DOHH2 (cell line): Measurements from ENCODE around the gene RHOT1.

Experiments
- H3F3A ChIP-seq: fragments of 200-600 bp; sonication (generic), shearing (Covaris generic); 2 replicates; pipeline ENCODE4 v1.6.0; 2016; ENCODE audit warnings: antibody characterized with exemption, mild to moderate bottlenecking; ENCODE audit not compliant: control insufficient read depth, insufficient read depth
- H3K27ac ChIP-seq: fragments of 200-600 bp; sonication (generic); 2 replicates; pipeline ENCODE4 v1.5.1; 2014; ENCODE audit warnings: low read depth, mild to moderate bottlenecking, low read length, moderate library complexity
- H3K27me3 ChIP-seq: fragments of 200-600 bp; sonication (generic); 2 replicates; pipeline ENCODE4 v1.6.1; 2014; ENCODE audit warnings: mild to moderate bottlenecking, low read length, mixed read lengths; ENCODE audit not compliant: control insufficient read depth
- H3K36me3 ChIP-seq: fragments of 200-600 bp; sonication (generic); 2 replicates; pipeline ENCODE4 v1.6.1; 2014; ENCODE audit warnings: mild to moderate bottlenecking, low read length, moderate library complexity, mixed read lengths; ENCODE audit not compliant: control insufficient read depth
- H3K4me1 ChIP-seq: fragments of 200-600 bp; sonication (generic); 2 replicates; pipeline ENCODE4 v1.6.1; 2014; ENCODE audit warnings: mild to moderate bottlenecking, low read length, mixed read lengths; ENCODE audit not compliant: control insufficient read depth
- H3K4me2 ChIP-seq: fragments of 200-600 bp; sonication (generic); 2 replicates; pipeline ENCODE4 v1.6.0; 2014; ENCODE audit warnings: mild to moderate bottlenecking, low read length, moderate library complexity
- H3K4me3 ChIP-seq: fragments of 200-600 bp; sonication (generic); 2 replicates; pipeline ENCODE4 v1.5.1; 2014; ENCODE audit warnings: mild to moderate bottlenecking, low read length, mixed read lengths
- H3K79me2 ChIP-seq: fragments of 200-600 bp; sonication (generic); 2 replicates; pipeline ENCODE4 v1.6.1; 2014; ENCODE audit warnings: mild to moderate bottlenecking, low read length, mixed read lengths; ENCODE audit not compliant: control insufficient read depth
- H3K9me2 ChIP-seq: fragments of 200-600 bp; sonication (generic); replicated peaks from 2 replicates; pipeline ENCODE4 v1.6.1; 2014; ENCODE audit warnings: mild to moderate bottlenecking, low read length, mixed read lengths; ENCODE audit not compliant: control insufficient read depth
- H3K9me3 ChIP-seq: fragments of 200-600 bp; sonication (generic); 2 replicates; pipeline ENCODE4 v1.6.1; 2014; ENCODE audit warnings: antibody characterized with exemption, low read length, mixed read lengths; ENCODE audit not compliant: control insufficient read depth, insufficient read depth
- H4K20me1 ChIP-seq: fragments of 200-600 bp; sonication (generic); 2 replicates; pipeline ENCODE4 v1.6.0; 2014; ENCODE audit warnings: low read depth, mild to moderate bottlenecking, antibody characterized with exemption, low read length, moderate library complexity; ENCODE audit not compliant: control insufficient read depth, insufficient read depth
- CTCF ChIP-seq: fragments of 200-600 bp; sonication (generic); IDR thresholded peaks from one replicate; pipeline ENCODE4 v1.5.1; 2014; ENCODE audit warnings: antibody characterized with exemption, mild to moderate bottlenecking, low read depth, low read length; ENCODE audit not compliant: poor library complexity, severe bottlenecking
- EZH2phosphoT487 ChIP-seq: fragments of 200-600 bp; sonication (generic); IDR thresholded peaks from 2 replicates; pipeline ENCODE4 v1.6.1; 2017; ENCODE audit warnings: borderline replicate concordance, mild to moderate bottlenecking, antibody characterized with exemption, low read length, moderate library complexity, mixed read lengths

RHOT1 gene

GRCh38 chr17:32258383-32259140 is 116.3 kb downstream of the RHOT1 start:
- no peak overlapping the region for H3K4me3 ChIP-seq
- H3F3A ChIP-seq = no peaks in the 10 kb centered on the region; the same call in 1 of the 2 replicates
- no peaks in the 10 kb centered on the region for H3K9me3 ChIP-seq
- peaks cover 21% of the 10 kb centered on the region for H3K4me1 ChIP-seq
- no peaks in the 10 kb centered on the region for H4K20me1 ChIP-seq
- H3K9me2 ChIP-seq = no peaks in the 10 kb centered on the region
- H3K79me2 ChIP-seq = no peaks in the 10 kb centered on the region
- no peak overlapping the region for H3K4me2 ChIP-seq
- TF ChIP-seq CTCF (no peak), EZH2phosphoT487 (no peak)
- H3K27ac ChIP-seq = no peak overlapping the region
- no peaks in the 10 kb centered on the region for H3K36me3 ChIP-seq
- peaks cover 24% of the 10 kb centered on the region for H3K27me3 ChIP-seq

DNA sequence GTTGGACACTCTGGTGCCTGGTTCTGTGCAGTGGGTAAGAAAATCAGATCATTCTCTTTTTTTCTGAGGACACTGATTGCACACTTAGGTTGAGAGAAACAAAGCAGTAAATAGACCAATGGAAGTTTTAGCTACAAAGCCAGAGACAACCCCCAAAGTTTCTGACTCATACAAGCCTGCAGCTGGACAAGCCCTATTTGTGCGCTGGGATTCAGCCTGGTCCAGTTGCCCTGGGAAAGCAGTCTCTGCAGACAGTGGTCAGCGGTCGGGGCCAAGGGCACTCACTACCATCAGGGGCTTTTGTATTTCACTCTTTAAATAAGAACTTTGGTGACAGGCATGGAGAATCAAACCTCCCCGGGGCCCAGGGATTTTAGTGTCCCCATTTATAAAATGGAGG is 117.3 kb downstream of the RHOT1 start:
- Histone ChIP-seq H3K79me2 (no peaks in the 10 kb centered on the region), H3K36me3 (no peaks in the 10 kb centered on the region), H3K4me1 (peaks cover 22% of the 10 kb centered on the region), H3K27me3 (peaks cover 34% of the 10 kb centered on the region), H3K4me3 (no peak overlapping the region), H3K4me2 (no peak overlapping the region), H3K27ac (no peak overlapping the region), H3F3A (peaks cover 2% of the 10 kb centered on the region; the same call in 1 of the 2 replicates), H4K20me1 (no peaks in the 10 kb centered on the region), H3K9me2 (no peaks in the 10 kb centered on the region), H3K9me3 (no peaks in the 10 kb centered on the region)
- TF ChIP-seq CTCF = no peak
- no peak for TF ChIP-seq EZH2phosphoT487

GRCh38 chr17:32261417-32261736 is 119.1 kb downstream of the RHOT1 start:
- peaks cover 28% of the 10 kb centered on the region for H3K4me1 ChIP-seq
- no peaks in the 10 kb centered on the region for H3K79me2 ChIP-seq
- peaks cover 7% of the 10 kb centered on the region; the same call in 1 of the 2 replicates for H3F3A ChIP-seq
- TF ChIP-seq CTCF (no peak), EZH2phosphoT487 (no peak)
- H3K4me3 ChIP-seq = no peak overlapping the region
- no peaks in the 10 kb centered on the region for H3K36me3 ChIP-seq
- no peaks in the 10 kb centered on the region for H3K9me2 ChIP-seq
- H4K20me1 ChIP-seq = no peaks in the 10 kb centered on the region
- H3K27ac ChIP-seq = no peak overlapping the region
- peaks cover 46% of the 10 kb centered on the region for H3K27me3 ChIP-seq
- H3K9me3 ChIP-seq = no peaks in the 10 kb centered on the region
- H3K4me2 ChIP-seq = no peak overlapping the region
